ENCODE data around the gene SLC12A3.

Gene SLC12A3

GRCh38 chr16:56895813-56896212 is 30.8 kb downstream of the SLC12A3 start:
- FAIRE-seq = no peak

- FAIRE-seq = no peak
Observed at GRCh38 chr16:56896244-56896643, 31.2 kb downstream of the SLC12A3 start.

GRCh38 chr16:56897026-56897799 is 32.2 kb downstream of the SLC12A3 start:
- no peak for FAIRE-seq

DNA sequence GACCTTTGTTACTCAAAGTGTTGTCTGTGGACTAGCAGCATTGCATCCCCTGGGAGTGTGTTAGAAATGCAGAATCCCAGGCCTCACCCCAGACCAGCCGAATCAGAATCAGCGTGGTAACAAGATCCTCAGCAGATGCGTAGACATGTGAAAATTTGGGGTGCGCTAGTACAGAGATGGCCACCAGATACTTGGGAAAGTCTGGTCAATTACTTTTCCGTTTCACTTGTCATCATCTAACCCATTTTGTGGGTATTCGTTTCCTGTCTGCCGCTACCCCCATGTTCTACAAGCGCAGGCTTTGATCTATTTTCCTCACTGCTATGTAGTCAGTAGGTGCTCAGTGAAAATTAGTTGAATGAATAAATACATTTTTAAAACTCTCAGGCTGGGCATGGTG is 33.8 kb downstream of the SLC12A3 start:
- no peak for FAIRE-seq

DNA sequence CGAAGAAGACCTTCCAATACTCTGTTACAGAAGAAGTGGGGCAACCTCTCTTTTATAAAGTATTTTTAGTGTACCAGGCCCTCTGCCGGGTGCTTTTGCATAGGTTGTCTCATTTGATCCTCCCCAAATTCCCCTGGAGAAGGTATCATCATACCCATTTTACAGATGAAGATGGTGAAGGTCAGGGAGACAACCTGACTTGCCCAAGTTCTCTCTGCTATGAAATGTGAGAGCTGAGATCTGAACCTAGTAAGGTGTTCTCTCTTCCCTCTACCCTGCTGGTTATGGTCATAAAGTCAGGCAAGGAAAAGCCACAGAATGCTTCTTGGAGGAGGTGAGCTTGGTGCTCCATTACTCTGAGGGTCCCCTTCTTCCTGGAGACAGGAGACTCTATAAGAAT is 38.9 kb downstream of the SLC12A3 start:
- no peak for FAIRE-seq

- no peak for FAIRE-seq
Observed at GRCh38 chr16:56907401-56907800, 42.4 kb downstream of the SLC12A3 start.

GRCh38 chr16:56909527-56909979 is 44.5 kb downstream of the SLC12A3 start:
- FAIRE-seq = no peak

- FAIRE-seq = no peak
Observed at GRCh38 chr16:56910112-56910511, 45.1 kb downstream of the SLC12A3 start.

DNA sequence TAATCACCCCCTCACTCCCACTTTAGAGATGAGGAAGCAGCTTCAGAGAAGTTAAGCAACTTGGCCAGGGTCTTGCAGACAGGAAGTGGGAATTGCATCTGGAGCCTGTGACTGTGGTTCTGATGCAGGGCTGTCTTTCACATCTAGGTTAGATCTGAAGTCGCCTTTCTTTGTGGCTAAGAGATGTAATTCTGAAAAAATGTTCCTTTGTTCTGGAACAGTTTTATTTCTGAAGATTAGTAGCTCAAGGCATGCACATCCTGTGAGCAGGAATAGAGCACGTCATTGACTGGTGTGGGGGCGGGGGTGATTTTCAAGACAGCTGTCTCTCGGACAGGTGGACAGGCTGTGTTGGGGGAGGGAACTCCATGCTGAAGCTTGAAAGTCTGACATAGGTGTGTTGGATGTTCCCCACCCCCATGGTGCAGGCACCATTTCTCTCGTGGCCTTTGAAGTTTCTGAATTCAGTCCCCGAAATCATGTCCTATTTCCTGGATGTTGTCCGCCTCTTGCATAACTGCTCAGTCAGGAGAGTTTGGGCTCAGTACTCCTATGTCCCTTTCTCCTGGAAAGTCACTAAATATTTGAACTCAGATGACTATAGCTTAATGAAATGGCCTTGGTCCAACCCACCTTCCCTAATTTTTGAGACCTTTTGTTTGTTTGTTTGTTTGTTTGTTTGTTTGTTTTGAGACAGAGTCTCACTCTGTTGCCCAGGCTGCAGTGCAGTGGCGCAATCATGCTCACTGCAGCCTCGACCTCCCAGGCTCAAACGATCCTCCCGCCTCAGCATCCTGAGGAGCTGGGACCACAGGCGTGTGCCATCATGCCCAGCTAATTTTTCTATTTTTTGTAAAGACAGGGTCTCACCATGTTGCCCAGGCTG is 45.9 kb downstream of the SLC12A3 start:
- FAIRE-seq = no peak

- no peak for FAIRE-seq
Observed at GRCh38 chr16:56911771-56912571, 47.0 kb downstream of the SLC12A3 start.

- no peak for FAIRE-seq
Observed at GRCh38 chr16:56912746-56913708, 48.0 kb downstream of the SLC12A3 start.

GRCh38 chr16:56914896-56915295 is 49.9 kb downstream of the SLC12A3 start:
- FAIRE-seq = no peak

DNA sequence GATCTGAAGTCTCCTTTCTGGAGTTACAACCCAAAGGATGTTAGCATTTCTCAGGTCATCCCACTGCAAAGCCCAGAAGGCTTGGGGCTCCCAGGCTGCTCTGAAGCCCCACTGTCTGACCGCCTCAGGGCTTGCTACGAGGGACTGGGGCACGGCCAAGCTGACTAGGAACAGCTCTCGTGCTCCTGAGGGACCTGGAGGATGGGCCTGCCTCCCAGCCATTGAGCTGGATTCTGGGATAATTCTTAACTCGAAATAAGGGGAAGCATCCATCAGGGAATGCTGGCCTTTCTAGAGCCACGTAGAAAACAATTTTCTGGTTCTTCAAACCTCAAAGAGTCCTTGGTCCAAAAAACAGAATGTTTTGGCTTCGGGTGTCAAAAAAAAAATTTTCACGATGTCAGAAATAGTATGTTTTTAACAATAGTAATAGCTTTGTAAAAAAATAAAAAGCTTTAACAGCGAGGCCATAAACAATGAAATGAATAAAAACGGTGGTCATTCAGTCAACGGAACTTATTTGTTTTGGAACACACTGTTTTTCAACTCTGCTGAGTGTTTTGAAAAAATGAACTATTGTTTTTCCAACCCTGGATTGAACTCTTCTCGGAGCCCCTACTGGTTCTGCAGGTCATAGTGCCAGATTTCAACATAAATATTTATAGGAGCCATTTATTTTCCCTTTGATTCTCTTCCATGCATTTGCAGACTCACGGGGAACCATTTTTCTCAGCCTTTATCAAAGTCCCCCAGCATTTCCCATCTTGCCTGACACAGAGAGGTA is 50.5 kb downstream of the SLC12A3 start:
- FAIRE-seq = no peak

- no peak for FAIRE-seq
Observed at GRCh38 chr16:56916571-56917403, 51.8 kb downstream of the SLC12A3 start.

DNA sequence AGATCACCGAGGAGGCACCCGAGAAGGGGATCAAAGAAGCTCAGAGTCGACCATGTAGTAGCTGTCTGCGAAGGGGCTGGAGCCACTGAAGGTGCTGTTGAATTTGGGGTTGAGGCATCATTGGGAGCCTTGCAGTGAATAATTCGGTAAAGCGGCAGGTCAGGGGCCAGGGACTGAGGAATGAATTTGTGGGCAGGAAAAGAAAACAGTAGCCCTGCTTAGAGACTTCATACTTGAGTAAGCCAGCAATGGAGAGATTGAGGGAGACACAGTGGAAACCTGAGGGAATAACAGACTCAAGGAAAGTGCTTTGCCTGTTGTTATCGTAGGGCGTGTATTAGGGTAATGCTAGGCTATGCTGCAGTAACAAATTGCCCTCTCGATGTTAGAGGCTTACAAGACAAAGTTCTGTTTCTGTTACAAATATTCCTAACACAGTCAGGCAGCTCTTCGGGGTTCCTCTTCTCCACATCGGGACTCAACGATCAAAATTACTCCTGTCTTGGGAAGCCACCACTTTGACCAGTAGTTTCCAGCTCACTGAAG is 53.5 kb downstream of the SLC12A3 start:
- FAIRE-seq = no peak

- FAIRE-seq = no peak
Observed at GRCh38 chr16:56919099-56919800, 54.2 kb downstream of the SLC12A3 start.

GRCh38 chr16:56921571-56921970 is 56.6 kb downstream of the SLC12A3 start:
- FAIRE-seq = no peak

- no peak for FAIRE-seq
Observed at GRCh38 chr16:56923481-56924091, 58.6 kb downstream of the SLC12A3 start.

- FAIRE-seq = no peak
Observed at GRCh38 chr16:56927471-56927870, 62.5 kb downstream of the SLC12A3 start.

Data from islet of Langerhans (tissue), 1 donor.